ENCODE results near the gene SYNC. TPM values are rescaled to one million over a fixed set of nuclear protein-coding genes. Genes with fewer than 3 reads are reported as not detected.

SYNC gene
- total and polyA plus RNA-seq, 9 of the 15 experiments (the other 6 are each of a cell fraction or from before 2014, with no cell fraction given): 0.49 to 1.1 (median 0.87) TPM

DNA sequence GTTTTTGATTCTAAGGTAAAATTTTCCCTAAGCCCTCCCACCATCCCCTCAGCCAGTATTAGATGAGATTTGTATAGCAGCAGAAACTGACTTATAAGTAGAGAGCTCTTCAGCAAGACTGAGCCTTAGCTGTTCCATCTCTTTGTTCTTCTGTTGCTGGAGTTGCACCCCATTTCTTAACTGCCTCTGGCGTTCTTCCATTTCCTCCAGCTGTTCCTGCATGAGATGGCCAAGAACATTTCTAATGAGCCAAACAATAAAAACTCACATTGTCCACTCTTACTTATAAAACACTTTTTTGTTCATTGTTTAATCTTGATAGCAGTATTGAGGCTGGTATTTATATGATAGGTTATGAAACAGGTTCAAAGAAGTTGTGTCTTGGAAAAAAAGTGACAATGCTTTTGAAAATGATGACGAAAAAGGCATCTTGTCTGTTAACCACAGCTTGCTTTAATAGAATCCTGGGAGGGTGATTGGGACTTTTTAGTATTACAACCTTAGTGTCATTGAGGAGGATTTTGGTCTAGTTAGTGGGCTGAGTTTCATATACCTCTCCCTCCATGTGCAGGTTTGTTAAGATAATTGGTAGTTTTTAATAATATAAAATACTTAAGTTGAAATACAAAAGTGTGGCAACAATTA is 18.3 kb downstream of the SYNC start:
- ATAC-seq (no peak), DNase-seq (ENCODE audit: extremely low read depth in 1 of 4, low spot score in 3 of 4) (no peak), FAIRE-seq (no peak)
- TF ChIP-seq POLR2AphosphoS5 (IDR thresholded peaks at IDR 0.05; ENCODE audit: control insufficient read depth, insufficient read depth, low read depth, low read length) (peak; percentile 6; the same call in 1 of the 2 replicates), ELF2 (CRISPR knock-in tag; IDR thresholded peaks at IDR 0.05) (0 out of 2 replicates have a peak, but pooled peaks have one; percentile 15), NR4A1 (CRISPR knock-in tag; IDR thresholded peaks at IDR 0.05) (no peak), NR4A1 (tag; IDR thresholded peaks at IDR 0.05) (no peak), ZNF384 (IDR thresholded peaks at IDR 0.05; ENCODE audit: low read depth, low read length) (no peak), ZSCAN32 (CRISPR knock-in tag; IDR thresholded peaks at IDR 0.05) (no peak)
- TF ChIP-seq, protein P1, sequence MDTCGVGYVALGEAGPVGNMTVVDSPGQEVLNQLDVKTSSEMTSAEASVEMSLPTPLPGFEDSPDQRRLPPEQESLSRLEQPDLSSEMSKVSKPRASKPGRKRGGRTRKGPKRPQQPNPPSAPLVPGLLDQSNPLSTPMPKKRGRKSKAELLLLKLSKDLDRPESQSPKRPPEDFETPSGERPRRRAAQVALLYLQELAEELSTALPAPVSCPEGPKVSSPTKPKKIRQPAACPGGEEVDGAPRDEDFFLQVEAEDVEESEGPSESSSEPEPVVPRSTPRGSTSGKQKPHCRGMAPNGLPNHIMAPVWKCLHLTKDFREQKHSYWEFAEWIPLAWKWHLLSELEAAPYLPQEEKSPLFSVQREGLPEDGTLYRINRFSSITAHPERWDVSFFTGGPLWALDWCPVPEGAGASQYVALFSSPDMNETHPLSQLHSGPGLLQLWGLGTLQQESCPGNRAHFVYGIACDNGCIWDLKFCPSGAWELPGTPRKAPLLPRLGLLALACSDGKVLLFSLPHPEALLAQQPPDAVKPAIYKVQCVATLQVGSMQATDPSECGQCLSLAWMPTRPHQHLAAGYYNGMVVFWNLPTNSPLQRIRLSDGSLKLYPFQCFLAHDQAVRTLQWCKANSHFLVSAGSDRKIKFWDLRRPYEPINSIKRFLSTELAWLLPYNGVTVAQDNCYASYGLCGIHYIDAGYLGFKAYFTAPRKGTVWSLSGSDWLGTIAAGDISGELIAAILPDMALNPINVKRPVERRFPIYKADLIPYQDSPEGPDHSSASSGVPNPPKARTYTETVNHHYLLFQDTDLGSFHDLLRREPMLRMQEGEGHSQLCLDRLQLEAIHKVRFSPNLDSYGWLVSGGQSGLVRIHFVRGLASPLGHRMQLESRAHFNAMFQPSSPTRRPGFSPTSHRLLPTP (IDR thresholded peaks at IDR 0.05; ENCODE audit: borderline replicate concordance, extremely low read depth, insufficient read length): no peak
- Histone ChIP-seq H3K79me2 (ENCODE audit: control insufficient read depth, insufficient read depth, low read length) (no peaks in the 10 kb centered on the region), H3K4me2 (ENCODE audit: insufficient read depth, low read length) (no peak overlapping the region), H3K4me3 (no peak overlapping the region), H4K20me1 (replicated peaks; ENCODE audit: control insufficient read depth, insufficient read depth, low read length) (0 out of 2 replicates have a peak, but pooled peaks cover 3% of the 10 kb centered on the region), H3K27me3 (ENCODE audit: control insufficient read depth in 2 of 2, insufficient read depth in 2 of 2, low read length in 2 of 2) (no peaks in the 10 kb centered on the region), H3K9me1 (ENCODE audit: control insufficient read depth, insufficient read depth, low read length) (no peaks in the 10 kb centered on the region), H3K27ac (ENCODE audit: extremely low read depth, low read depth, low read length) (no peak overlapping the region), H3K36me3 (ENCODE audit: control insufficient read depth, insufficient read depth, low read length) (peaks cover 69% of the 10 kb centered on the region), H2AFZ (ENCODE audit: low read depth, low read length) (no peak overlapping the region), H3K4me1 (replicated peaks in 1 of 2; ENCODE audit: control insufficient read depth in 2 of 2, insufficient read depth in 2 of 2, low read length in 2 of 2) (no peaks in the 10 kb centered on the region), H3K9ac (ENCODE audit: insufficient read depth in 1 of 2, low read depth in 2 of 2, low read length in 2 of 2) (no peak overlapping the region), H3K9me3 (replicated peaks; ENCODE audit: control insufficient read depth, insufficient read depth, low read depth, low read length) (no peaks in the 10 kb centered on the region)
- in situ Hi-C loops (cut with MboI): no loop called here
- 91% methylated on average over 2 of the region's 2 CpGs for WGBS (ENCODE audit: insufficient coverage, low coverage, missing lambda C conversion rate)
- intact Hi-C loops (cut with micrococcal nuclease): no loop called here
- ChIA-PET CTCF (ENCODE audit: low intra/inter-chr PET ratio) (no interaction called here), POLR2A (interaction anchor here (0.9 to 2.1 kb wide), 3 partner anchors 10 to 17 kb away, joined by 3 to 9 read pairs (median 4); no protein-coding TSS in a partner anchor)
- no TSS peak for BruUV-seq (replicated peaks)

Measured in K562 (cell line).